Vagina (tissue), 2 donors: ENCODE measurements around the gene SCAI.

Source experiments
- POLR2A ChIP-seq, 2 donors: fragments of 450-650 bp; IDR thresholded peaks; one replicate each; pipeline ENCODE4 v1.6.1; 2017; ENCODE audit warnings: antibody characterized with exemption in 2 of 2, mild to moderate bottlenecking in 2 of 2, moderate library complexity in 2 of 2
- POLR2AphosphoS5 ChIP-seq, 2 donors: sonication (generic); formaldehyde crosslinking; IDR thresholded peaks; one replicate each; pipeline ENCODE4 v1.9.0; 2017; ENCODE audit warnings: antibody characterized with exemption in 2 of 2, mild to moderate bottlenecking in 2 of 2, low read depth in 1 of 2; ENCODE audit not compliant: insufficient read depth in 1 of 2
- TF ChIP-seq, protein P1 (sequence below), 3 experiments: fragments of 450-650 bp in 2 of 3; fragments of 200-600 bp in 1 of 3; sonication (generic) in 1 of 3; IDR thresholded peaks; one replicate each; pipeline ENCODE4 v1.5.1; 2017 to 2019; ENCODE audit warnings: antibody characterized with exemption in 3 of 3, mild to moderate bottlenecking in 2 of 3, moderate library complexity in 2 of 3

DNA sequence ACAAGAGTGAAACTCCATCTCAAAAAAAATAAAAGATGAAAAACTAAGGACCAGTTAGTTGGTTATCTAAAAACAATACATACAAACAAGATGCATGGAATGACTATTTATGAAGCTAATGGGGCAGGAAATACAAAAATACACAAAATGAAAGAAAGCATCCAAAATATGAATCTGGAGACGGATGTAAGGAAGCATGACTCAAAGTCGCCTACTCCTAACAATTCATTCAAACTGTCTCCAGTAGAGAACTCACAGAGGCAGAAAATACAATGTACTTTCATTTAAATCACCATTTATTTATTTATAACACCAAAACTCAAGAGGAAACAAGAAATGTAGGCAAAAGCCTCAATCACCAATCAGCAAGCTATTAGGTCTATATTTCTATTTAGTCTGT is 68.4 kb downstream of the SCAI start:
- no peak for TF ChIP-seq POLR2A (IDR thresholded peaks at IDR 0.05)
- TF ChIP-seq, protein P1, sequence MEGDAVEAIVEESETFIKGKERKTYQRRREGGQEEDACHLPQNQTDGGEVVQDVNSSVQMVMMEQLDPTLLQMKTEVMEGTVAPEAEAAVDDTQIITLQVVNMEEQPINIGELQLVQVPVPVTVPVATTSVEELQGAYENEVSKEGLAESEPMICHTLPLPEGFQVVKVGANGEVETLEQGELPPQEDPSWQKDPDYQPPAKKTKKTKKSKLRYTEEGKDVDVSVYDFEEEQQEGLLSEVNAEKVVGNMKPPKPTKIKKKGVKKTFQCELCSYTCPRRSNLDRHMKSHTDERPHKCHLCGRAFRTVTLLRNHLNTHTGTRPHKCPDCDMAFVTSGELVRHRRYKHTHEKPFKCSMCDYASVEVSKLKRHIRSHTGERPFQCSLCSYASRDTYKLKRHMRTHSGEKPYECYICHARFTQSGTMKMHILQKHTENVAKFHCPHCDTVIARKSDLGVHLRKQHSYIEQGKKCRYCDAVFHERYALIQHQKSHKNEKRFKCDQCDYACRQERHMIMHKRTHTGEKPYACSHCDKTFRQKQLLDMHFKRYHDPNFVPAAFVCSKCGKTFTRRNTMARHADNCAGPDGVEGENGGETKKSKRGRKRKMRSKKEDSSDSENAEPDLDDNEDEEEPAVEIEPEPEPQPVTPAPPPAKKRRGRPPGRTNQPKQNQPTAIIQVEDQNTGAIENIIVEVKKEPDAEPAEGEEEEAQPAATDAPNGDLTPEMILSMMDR (IDR thresholded peaks at IDR 0.05) = no peak
- TF ChIP-seq POLR2AphosphoS5 (IDR thresholded peaks at IDR 0.05; ENCODE audit: insufficient read depth in 1 of 2, low read depth in 1 of 2) = no peak
